OCI-LY1 (cell line): ENCODE measurements around the gene EMP3.
"Not testable (repeated sequence)": the region's sequence is repeated elsewhere in the genome, so short reads cannot be mapped to it uniquely, and the experiment has no call there.

Experiments
- H2AFZ ChIP-seq: fragments of 200-600 bp; sonication (generic), shearing (Covaris generic); 2 replicates; pipeline ENCODE4 v1.6.0; 2014; ENCODE audit warnings: antibody characterized with exemption, mild to moderate bottlenecking, low read length
- H3F3A ChIP-seq: fragments of 200-600 bp; sonication (generic), shearing (Covaris generic); 2 replicates; pipeline ENCODE4 v1.6.0; 2014; ENCODE audit warnings: mild to moderate bottlenecking, antibody characterized with exemption, low read length, moderate library complexity; ENCODE audit not compliant: insufficient read depth
- H3K27ac ChIP-seq: fragments of 200-600 bp; sonication (generic); 2 replicates; pipeline ENCODE4 v1.5.1; 2014; ENCODE audit warnings: low read length, mixed run types, mild to moderate bottlenecking, low read depth; ENCODE audit not compliant: poor library complexity, severe bottlenecking
- H3K27me3 ChIP-seq: fragments of 200-600 bp; sonication (generic); 2 replicates; pipeline ENCODE4 v1.6.0; 2014; ENCODE audit warnings: antibody characterized with exemption, mild to moderate bottlenecking, low read length, moderate library complexity; ENCODE audit not compliant: insufficient read depth
- H3K36me3 ChIP-seq: fragments of 200-600 bp; sonication (generic); 2 replicates; pipeline ENCODE4 v1.6.1; 2014; ENCODE audit warnings: mild to moderate bottlenecking, antibody characterized with exemption, low read length, moderate library complexity, mixed read lengths; ENCODE audit not compliant: insufficient read depth
- H3K4me1 ChIP-seq: fragments of 200-600 bp; sonication (generic); 2 replicates; pipeline ENCODE4 v1.5.1; 2014; ENCODE audit warnings: mild to moderate bottlenecking, low read length, moderate library complexity; ENCODE audit not compliant: insufficient read depth, severe bottlenecking
- H3K4me2 ChIP-seq: fragments of 200-600 bp; sonication (generic), shearing (Covaris generic); 2 replicates; pipeline ENCODE4 v1.6.1; 2014; ENCODE audit warnings: low read length
- H3K4me3 ChIP-seq: fragments of 200-600 bp; sonication (generic); 2 replicates; pipeline ENCODE4 v1.5.1; 2014; ENCODE audit warnings: low read length, low read depth, mild to moderate bottlenecking, mixed read lengths; ENCODE audit not compliant: poor library complexity, severe bottlenecking
- H3K79me2 ChIP-seq: fragments of 200-600 bp; shearing (Covaris generic); 2 replicates; pipeline ENCODE4 v1.6.1; 2016; ENCODE audit warnings: mixed run types, low read length, mixed read lengths; ENCODE audit not compliant: insufficient read depth
- H3K9ac ChIP-seq: fragments of 200-600 bp; sonication (generic), shearing (Covaris generic); 2 replicates; pipeline ENCODE4 v1.6.1; 2014; ENCODE audit warnings: mild to moderate bottlenecking, low read length, mixed read lengths
- H3K9me2 ChIP-seq: fragments of 200-600 bp; sonication (generic), shearing (Covaris generic); 2 replicates; pipeline ENCODE4 v1.6.1; 2014; ENCODE audit warnings: low read depth, mild to moderate bottlenecking, low read length, mixed read lengths
- H3K9me3 ChIP-seq: fragments of 200-600 bp; shearing (Covaris generic); 2 replicates; pipeline ENCODE4 v1.6.1; 2014; ENCODE audit warnings: low read length, mixed read lengths
- H4K20me1 ChIP-seq: fragments of 200-600 bp; sonication (generic), shearing (Covaris generic); 2 replicates; pipeline ENCODE4 v1.6.0; 2016; ENCODE audit warnings: mild to moderate bottlenecking, low read length; ENCODE audit not compliant: insufficient read depth
- CTCF ChIP-seq: fragments of 200-600 bp; sonication (generic), shearing (Covaris generic); IDR thresholded peaks from 2 replicates; pipeline ENCODE4 v1.5.1; 2017; ENCODE audit warnings: mild to moderate bottlenecking, antibody characterized with exemption, low read length, moderate library complexity, mixed read lengths
- EZH2 ChIP-seq: fragments of 200-600 bp; sonication (generic), shearing (Covaris generic); IDR thresholded peaks from 2 replicates; pipeline ENCODE4 v1.8.0; 2017; ENCODE audit warnings: borderline replicate concordance, mixed run types, mild to moderate bottlenecking, antibody characterized with exemption, low read length, moderate library complexity, mixed read lengths

EMP3 gene

GRCh38 chr19:48368936-48369335 is 43.6 kb downstream of the EMP3 start:
- Histone ChIP-seq H3K27ac (no peak overlapping the region), H3K4me3 (no peak overlapping the region), H3K9me2 (no peaks in the 10 kb centered on the region), H3K27me3 (no peaks in the 10 kb centered on the region; the same call in 1 of the 2 replicates), H3K36me3 (no peaks in the 10 kb centered on the region), H3F3A (no peaks in the 10 kb centered on the region), H4K20me1 (no peaks in the 10 kb centered on the region), H3K9me3 (no peaks in the 10 kb centered on the region), H3K9ac (no peak overlapping the region), H3K4me1 (peaks cover 6% of the 10 kb centered on the region), H3K79me2 (no peaks in the 10 kb centered on the region), H3K4me2 (no peak overlapping the region), H2AFZ (no peak overlapping the region)
- TF ChIP-seq EZH2 (no peak), CTCF (no peak)

GRCh38 chr19:48370955-48371354 is 45.6 kb downstream of the EMP3 start:
- no peak overlapping the region for H3K9ac ChIP-seq
- no peak overlapping the region for H3K4me2 ChIP-seq
- no peaks in the 10 kb centered on the region for H3K9me3 ChIP-seq
- H3K27me3 ChIP-seq = no peaks in the 10 kb centered on the region; the same call in 1 of the 2 replicates
- no peak overlapping the region for H2AFZ ChIP-seq
- no peak overlapping the region for H3K27ac ChIP-seq
- H3F3A ChIP-seq = no peaks in the 10 kb centered on the region
- no peaks in the 10 kb centered on the region for H3K4me1 ChIP-seq
- H3K4me3 ChIP-seq = no peak overlapping the region
- H3K79me2 ChIP-seq = no peaks in the 10 kb centered on the region
- no peaks in the 10 kb centered on the region for H3K9me2 ChIP-seq
- no peak for TF ChIP-seq EZH2
- TF ChIP-seq CTCF = no peak
- H4K20me1 ChIP-seq = no peaks in the 10 kb centered on the region
- H3K36me3 ChIP-seq = no peaks in the 10 kb centered on the region

- no peak overlapping the region for H3K4me2 ChIP-seq
- no peak overlapping the region for H3K27ac ChIP-seq
- H3K9me2 ChIP-seq = no peaks in the 10 kb centered on the region
- no peak overlapping the region for H3K9ac ChIP-seq
- no peaks in the 10 kb centered on the region for H3K79me2 ChIP-seq
- no peak overlapping the region for H2AFZ ChIP-seq
- no peaks in the 10 kb centered on the region for H3K4me1 ChIP-seq
- TF ChIP-seq CTCF (no peak), EZH2 (no peak)
- no peaks in the 10 kb centered on the region for H3K9me3 ChIP-seq
- H4K20me1 ChIP-seq = no peaks in the 10 kb centered on the region
- H3F3A ChIP-seq = no peaks in the 10 kb centered on the region
- no peaks in the 10 kb centered on the region; the same call in 1 of the 2 replicates for H3K27me3 ChIP-seq
- H3K4me3 ChIP-seq = no peak overlapping the region
- no peaks in the 10 kb centered on the region for H3K36me3 ChIP-seq
These were observed 46.0 kb downstream of the EMP3 start for GRCh38 chr19:48371367-48371766.

- H2AFZ ChIP-seq, H3K4me3 ChIP-seq, H3K27me3 ChIP-seq, H3K9ac ChIP-seq, H3K4me1 ChIP-seq, H3K27ac ChIP-seq, H3K9me3 ChIP-seq, H3F3A ChIP-seq, H4K20me1 ChIP-seq, H3K79me2 ChIP-seq, H3K4me2 ChIP-seq, H3K36me3 ChIP-seq, H3K9me2 ChIP-seq: not testable (repeated sequence)
These were observed 46.4 kb downstream of the EMP3 start for GRCh38 chr19:48371771-48372170.
